PC-3 (cell line): ENCODE data around the gene LTC4S.

Experiments
- CTCF ChIP-seq: fragments of 300-600 bp; sonication (generic); conservative IDR thresholded peaks from 2 replicates; pipeline ENCODE4 v1.5.1; 2017; ENCODE audit warnings: antibody characterized with exemption, low read depth, mild to moderate bottlenecking, low read length
- EZH2phosphoT487 ChIP-seq: fragments of 300-600 bp; sonication (generic); IDR thresholded peaks from 2 replicates; pipeline ENCODE4 v1.6.1; 2018; ENCODE audit warnings: mild to moderate bottlenecking, antibody characterized with exemption, low read length, borderline replicate concordance

GRCh38 chr5:179822444-179822990 is 28.7 kb downstream of the LTC4S start:
- TF ChIP-seq CTCF (no peak), EZH2phosphoT487 (no peak)
